Measurements from ENCODE around the gene AP1S2. TPM values are rescaled to one million over a fixed set of nuclear protein-coding genes. Genes with fewer than 3 reads are reported as not detected.
A peak's percentile ranks its signal among the peaks of the same experiment; 100 is the strongest.
"Not testable (repeated sequence)": the region's sequence is repeated elsewhere in the genome, so short reads cannot be mapped to it uniquely, and the experiment has no call there.

The AP1S2 gene
- total and polyA plus RNA-seq, 2 experiments from 2014 or later = 22.6 to 27.9 TPM

- no peak for TF ChIP-seq EZH2phosphoT487 (IDR thresholded peaks at IDR 0.05; ENCODE audit: insufficient read depth, low read depth)
- TF ChIP-seq EZH2 (IDR thresholded peaks at IDR 0.05; ENCODE audit: insufficient read depth, poor library complexity, severe bottlenecking) = no peak
- Histone ChIP-seq H3K4me2 (ENCODE audit: unreplicated experiment) (no peak overlapping the region), H3K27me3 (replicated peaks; ENCODE audit: insufficient read depth) (no peaks in the 10 kb centered on the region), H3K4me3 (no peak overlapping the region), H3K4me1 (ENCODE audit: insufficient read depth) (no peaks in the 10 kb centered on the region), H3K9me3 (ENCODE audit: low read depth) (no peaks in the 10 kb centered on the region), H3K9ac (no peak overlapping the region), H2AFZ (no peak overlapping the region), H3K27ac (no peak overlapping the region), H3K36me3 (ENCODE audit: low read depth) (no peaks in the 10 kb centered on the region), H3K9me2 (ENCODE audit: insufficient read depth) (no peaks in the 10 kb centered on the region), H4K20me1 (ENCODE audit: insufficient read depth) (no peaks in the 10 kb centered on the region), H3K79me2 (ENCODE audit: insufficient read depth) (no peaks in the 10 kb centered on the region), H3F3A (ENCODE audit: insufficient read depth) (no peaks in the 10 kb centered on the region)
- in situ Hi-C loops (cut with MboI) = no loop called here
- WGBS, 2 experiments (ENCODE audit: low coverage in 1 of 2, low lambda C conversion rate in 2 of 2, missing lambda C conversion rate in 2 of 2) = 80 to 100% methylated on average over 1 to 2 of the region's 2 CpGs
- no peak for DNase-seq
Measured at GRCh38 chrX:15881381-15881897, 26.8 kb upstream of the AP1S2 start.

GRCh38 chrX:15877914-15878313, 23.3 kb upstream of the AP1S2 start:
- H3F3A ChIP-seq (ENCODE audit: insufficient read depth); H3K27ac ChIP-seq; H3K27me3 ChIP-seq (replicated peaks; ENCODE audit: insufficient read depth); H2AFZ ChIP-seq; in situ Hi-C loops (cut with MboI); H3K36me3 ChIP-seq (ENCODE audit: low read depth); H3K4me1 ChIP-seq (ENCODE audit: insufficient read depth); H3K9ac ChIP-seq; DNase-seq; H3K79me2 ChIP-seq (ENCODE audit: insufficient read depth); H3K4me2 ChIP-seq (ENCODE audit: unreplicated experiment); H4K20me1 ChIP-seq (ENCODE audit: insufficient read depth); H3K9me2 ChIP-seq (ENCODE audit: insufficient read depth); H3K4me3 ChIP-seq; H3K9me3 ChIP-seq (ENCODE audit: low read depth): not testable (repeated sequence)
- WGBS, 2 experiments (ENCODE audit: low coverage in 1 of 2, low lambda C conversion rate in 2 of 2, missing lambda C conversion rate in 2 of 2) = 20 to 21% methylated on average over 1 of the region's 1 CpG

DNA sequence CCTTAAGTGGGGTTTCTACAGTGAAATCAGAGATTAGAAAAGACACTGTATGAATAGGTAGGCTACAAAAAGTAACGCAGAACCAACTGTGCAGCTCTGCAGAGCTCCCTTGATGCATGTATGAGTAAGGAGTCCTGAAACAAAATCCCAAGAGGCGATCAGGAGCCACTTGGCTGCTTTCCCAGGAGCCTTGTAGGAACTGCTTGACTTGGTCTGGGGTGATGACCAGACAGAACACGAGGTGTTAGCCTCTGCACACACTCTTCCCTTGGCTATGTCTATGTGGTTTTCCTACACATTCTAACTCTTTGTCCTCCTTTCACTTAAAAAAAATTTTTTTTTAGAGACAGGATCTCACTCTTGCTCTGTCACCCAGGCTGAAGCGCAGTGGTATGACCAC, 22.8 kb upstream of the AP1S2 start:
- Histone ChIP-seq H2AFZ (no peak overlapping the region), H3K4me1 (ENCODE audit: insufficient read depth) (no peaks in the 10 kb centered on the region), H3F3A (ENCODE audit: insufficient read depth) (no peaks in the 10 kb centered on the region), H3K9me3 (ENCODE audit: low read depth) (no peaks in the 10 kb centered on the region), H3K27ac (no peak overlapping the region), H3K9ac (no peak overlapping the region), H3K4me3 (no peak overlapping the region), H3K9me2 (ENCODE audit: insufficient read depth) (no peaks in the 10 kb centered on the region), H3K4me2 (ENCODE audit: unreplicated experiment) (no peak overlapping the region), H3K27me3 (replicated peaks; ENCODE audit: insufficient read depth) (no peaks in the 10 kb centered on the region), H4K20me1 (ENCODE audit: insufficient read depth) (no peaks in the 10 kb centered on the region), H3K79me2 (ENCODE audit: insufficient read depth) (no peaks in the 10 kb centered on the region), H3K36me3 (ENCODE audit: low read depth) (no peaks in the 10 kb centered on the region)
- TF ChIP-seq EZH2phosphoT487 (IDR thresholded peaks at IDR 0.05; ENCODE audit: insufficient read depth, low read depth) = no peak
- TF ChIP-seq EZH2 (IDR thresholded peaks at IDR 0.05; ENCODE audit: insufficient read depth, poor library complexity, severe bottlenecking) = no peak
- 27 to 28% methylated on average over 4 of the region's 4 CpGs for WGBS, 2 experiments (ENCODE audit: low coverage in 1 of 2, low lambda C conversion rate in 2 of 2, missing lambda C conversion rate in 2 of 2)
- in situ Hi-C loops (cut with MboI) = no loop called here
- DNase-seq = peak; percentile 60

GRCh38 chrX:15874672-15875071, 20.1 kb upstream of the AP1S2 start:
- H3K4me1 ChIP-seq (ENCODE audit: insufficient read depth) = no peaks in the 10 kb centered on the region
- H3K4me2 ChIP-seq (ENCODE audit: unreplicated experiment) = no peak overlapping the region
- H2AFZ ChIP-seq = no peak overlapping the region
- H3K27ac ChIP-seq = no peak overlapping the region
- no peaks in the 10 kb centered on the region for H3K36me3 ChIP-seq (ENCODE audit: low read depth)
- H3K9me3 ChIP-seq (ENCODE audit: low read depth) = no peaks in the 10 kb centered on the region
- H3K9me2 ChIP-seq (ENCODE audit: insufficient read depth) = no peaks in the 10 kb centered on the region
- H4K20me1 ChIP-seq (ENCODE audit: insufficient read depth) = no peaks in the 10 kb centered on the region
- H3K79me2 ChIP-seq (ENCODE audit: insufficient read depth) = no peaks in the 10 kb centered on the region
- no peaks in the 10 kb centered on the region for H3K27me3 ChIP-seq (replicated peaks; ENCODE audit: insufficient read depth)
- 86 to 91% methylated on average over 2 to 3 of the region's 3 CpGs for WGBS, 2 experiments (ENCODE audit: low coverage in 1 of 2, low lambda C conversion rate in 2 of 2, missing lambda C conversion rate in 2 of 2)
- TF ChIP-seq EZH2 (IDR thresholded peaks at IDR 0.05; ENCODE audit: insufficient read depth, poor library complexity, severe bottlenecking) (no peak), EZH2phosphoT487 (IDR thresholded peaks at IDR 0.05; ENCODE audit: insufficient read depth, low read depth) (no peak)
- H3F3A ChIP-seq (ENCODE audit: insufficient read depth) = no peaks in the 10 kb centered on the region
- DNase-seq = no peak
- H3K9ac ChIP-seq = no peak overlapping the region
- in situ Hi-C loops (cut with MboI) = no loop called here
- no peak overlapping the region for H3K4me3 ChIP-seq

- H3F3A ChIP-seq (ENCODE audit: insufficient read depth) = no peaks in the 10 kb centered on the region
- no peaks in the 10 kb centered on the region for H4K20me1 ChIP-seq (ENCODE audit: insufficient read depth)
- WGBS, 2 experiments (ENCODE audit: low coverage in 1 of 2, low lambda C conversion rate in 2 of 2, missing lambda C conversion rate in 2 of 2) = 61% methylated on average over 4 of the region's 4 CpGs
- H3K36me3 ChIP-seq (ENCODE audit: low read depth) = no peaks in the 10 kb centered on the region
- no peak for TF ChIP-seq EZH2phosphoT487 (IDR thresholded peaks at IDR 0.05; ENCODE audit: insufficient read depth, low read depth)
- TF ChIP-seq EZH2 (IDR thresholded peaks at IDR 0.05; ENCODE audit: insufficient read depth, poor library complexity, severe bottlenecking) = no peak
- no peak overlapping the region for H3K9ac ChIP-seq
- H3K79me2 ChIP-seq (ENCODE audit: insufficient read depth) = no peaks in the 10 kb centered on the region
- H3K4me2 ChIP-seq (ENCODE audit: unreplicated experiment) = no peak overlapping the region
- H2AFZ ChIP-seq = no peak overlapping the region
- no peak overlapping the region for H3K4me3 ChIP-seq
- in situ Hi-C loops (cut with MboI) = no loop called here
- no peak for DNase-seq
- H3K9me3 ChIP-seq (ENCODE audit: low read depth) = no peaks in the 10 kb centered on the region
- no peak overlapping the region for H3K27ac ChIP-seq
- H3K9me2 ChIP-seq (ENCODE audit: insufficient read depth) = no peaks in the 10 kb centered on the region
- no peaks in the 10 kb centered on the region for H3K4me1 ChIP-seq (ENCODE audit: insufficient read depth)
- H3K27me3 ChIP-seq (replicated peaks; ENCODE audit: insufficient read depth) = no peaks in the 10 kb centered on the region
Measured at GRCh38 chrX:15873566-15873965, 19.0 kb upstream of the AP1S2 start.
